ENCODE results near the gene PTK7. TPM values are rescaled to one million over a fixed set of nuclear protein-coding genes. Genes with fewer than 3 reads are reported as not detected.

Gene PTK7
- total RNA-seq, 1 donor from 2014 or later: 81.0 TPM

- no peak overlapping the region for H3K27ac ChIP-seq
- DNase-seq (no peak), ATAC-seq (no peak)
- no peaks in the 10 kb centered on the region for H3K27me3 ChIP-seq (ENCODE audit: low read depth)
- TF ChIP-seq CTCF (IDR thresholded peaks at IDR 0.05): no peak
- no peaks in the 10 kb centered on the region for H3K4me1 ChIP-seq
- H3K36me3 ChIP-seq: peaks cover 91% of the 10 kb centered on the region
- intact Hi-C loops (cut with DNase I): no loop called here
- no peaks in the 10 kb centered on the region for H3K9me3 ChIP-seq
- H3K4me3 ChIP-seq: no peak overlapping the region
These were observed 42.0 kb upstream of the PTK7 start for GRCh38 chr6:43034190-43034525.

GRCh38 chr6:43035495-43036194 is 40.5 kb upstream of the PTK7 start:
- TF ChIP-seq CTCF (IDR thresholded peaks at IDR 0.05): no peak
- Histone ChIP-seq H3K4me1 (no peaks in the 10 kb centered on the region), H3K9me3 (no peaks in the 10 kb centered on the region), H3K27ac (no peak overlapping the region), H3K4me3 (no peak overlapping the region), H3K36me3 (peaks cover 89% of the 10 kb centered on the region), H3K27me3 (ENCODE audit: low read depth) (no peaks in the 10 kb centered on the region)
- no peak for DNase-seq
- intact Hi-C loops (cut with DNase I): no loop called here
- peak in 1 of 2 donors; percentile 5 for ATAC-seq

- intact Hi-C loops (cut with DNase I): no loop called here
- H3K9me3 ChIP-seq: no peaks in the 10 kb centered on the region
- no peak overlapping the region for H3K27ac ChIP-seq
- no peak overlapping the region for H3K4me3 ChIP-seq
- ATAC-seq (no peak), DNase-seq (no peak)
- peaks cover 84% of the 10 kb centered on the region for H3K36me3 ChIP-seq
- no peaks in the 10 kb centered on the region for H3K4me1 ChIP-seq
- no peak for TF ChIP-seq CTCF (IDR thresholded peaks at IDR 0.05)
- no peaks in the 10 kb centered on the region for H3K27me3 ChIP-seq (ENCODE audit: low read depth)
These were observed 39.4 kb upstream of the PTK7 start for GRCh38 chr6:43036712-43037111.

GRCh38 chr6:43037197-43037596 is 38.9 kb upstream of the PTK7 start:
- peaks cover 83% of the 10 kb centered on the region for H3K36me3 ChIP-seq
- ATAC-seq (no peak), DNase-seq (no peak)
- no peak overlapping the region for H3K27ac ChIP-seq
- no peak overlapping the region for H3K4me3 ChIP-seq
- intact Hi-C loops (cut with DNase I): no loop called here
- no peaks in the 10 kb centered on the region for H3K27me3 ChIP-seq (ENCODE audit: low read depth)
- H3K9me3 ChIP-seq: no peaks in the 10 kb centered on the region
- H3K4me1 ChIP-seq: no peaks in the 10 kb centered on the region
- TF ChIP-seq CTCF (IDR thresholded peaks at IDR 0.05): no peak

GRCh38 chr6:43037706-43038105 is 38.4 kb upstream of the PTK7 start:
- H3K9me3 ChIP-seq: no peaks in the 10 kb centered on the region
- peaks cover 83% of the 10 kb centered on the region for H3K36me3 ChIP-seq
- H3K27me3 ChIP-seq (ENCODE audit: low read depth): no peaks in the 10 kb centered on the region
- no peak overlapping the region for H3K27ac ChIP-seq
- no peak for TF ChIP-seq CTCF (IDR thresholded peaks at IDR 0.05)
- intact Hi-C loops (cut with DNase I): no loop called here
- H3K4me1 ChIP-seq: no peaks in the 10 kb centered on the region
- no peak overlapping the region for H3K4me3 ChIP-seq
- no peak for DNase-seq
- ATAC-seq: no peak

Measured in lower lobe of right lung (tissue), 2 donors.